ENCODE data around the gene CDKAL1.
"Not testable (repeated sequence)": the region's sequence is repeated elsewhere in the genome, so short reads cannot be mapped to it uniquely, and the experiment has no call there.

The CDKAL1 gene

GRCh38 chr6:20916086-20916485 lies 381.8 kb downstream of the CDKAL1 start:
- DNase-seq = no peak

- no peak for DNase-seq
These were observed 384.6 kb downstream of the CDKAL1 start for GRCh38 chr6:20918868-20919267.

DNA sequence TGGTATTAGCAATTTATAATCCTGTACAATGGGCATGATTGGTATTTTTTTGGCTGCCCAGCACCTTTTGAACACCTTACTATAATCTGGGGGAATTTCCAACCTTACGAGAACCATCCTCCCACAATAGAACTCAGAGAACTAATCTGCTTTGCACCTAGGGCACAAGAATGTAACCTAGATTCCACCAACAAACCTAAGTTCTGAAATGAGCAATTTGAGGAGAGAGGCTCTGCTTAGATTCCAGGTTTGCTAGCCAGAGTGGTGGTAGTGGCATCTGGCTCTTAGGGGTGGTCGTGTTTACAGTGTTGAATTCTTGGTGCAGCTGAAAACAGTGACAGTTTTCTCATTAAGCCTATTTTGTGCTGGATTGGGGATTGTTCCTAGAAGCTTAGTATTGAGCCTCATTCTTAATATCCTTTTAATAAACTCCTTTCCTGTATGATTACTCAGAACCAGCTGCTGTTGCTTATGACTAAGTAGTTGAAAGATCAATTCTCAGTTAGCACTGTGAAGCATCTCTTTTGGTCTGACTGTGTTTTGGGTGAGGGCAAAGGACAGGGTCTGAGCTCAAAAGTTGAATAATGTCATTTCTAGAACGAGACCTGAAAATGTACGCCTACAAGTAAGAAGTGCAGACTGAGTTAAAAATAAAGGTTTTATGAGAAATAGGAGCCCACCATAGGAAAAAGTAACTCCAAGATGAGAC lies 385.6 kb downstream of the CDKAL1 start:
- DNase-seq = no peak

- DNase-seq = no peak
These were observed 387.3 kb downstream of the CDKAL1 start for GRCh38 chr6:20921578-20921977.

DNA sequence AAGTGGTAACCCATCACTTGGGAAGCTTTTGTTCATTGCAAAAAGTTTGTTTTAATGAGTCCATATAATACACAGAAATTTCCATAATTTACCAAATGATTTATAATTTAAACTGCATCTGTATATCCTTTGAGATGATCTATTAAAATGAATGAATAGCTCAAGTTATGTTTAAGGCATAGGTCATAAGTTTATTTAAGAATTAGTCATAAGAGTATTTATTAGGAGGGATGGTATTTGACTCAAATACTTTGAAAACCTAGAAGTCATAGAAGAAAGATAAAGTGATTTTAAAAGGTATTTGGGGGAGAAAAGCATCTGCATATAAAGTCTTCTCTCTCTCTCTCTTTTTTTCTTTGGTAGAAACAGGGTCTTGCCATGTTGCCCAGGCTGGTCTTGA lies 388.5 kb downstream of the CDKAL1 start:
- DNase-seq = no peak

DNA sequence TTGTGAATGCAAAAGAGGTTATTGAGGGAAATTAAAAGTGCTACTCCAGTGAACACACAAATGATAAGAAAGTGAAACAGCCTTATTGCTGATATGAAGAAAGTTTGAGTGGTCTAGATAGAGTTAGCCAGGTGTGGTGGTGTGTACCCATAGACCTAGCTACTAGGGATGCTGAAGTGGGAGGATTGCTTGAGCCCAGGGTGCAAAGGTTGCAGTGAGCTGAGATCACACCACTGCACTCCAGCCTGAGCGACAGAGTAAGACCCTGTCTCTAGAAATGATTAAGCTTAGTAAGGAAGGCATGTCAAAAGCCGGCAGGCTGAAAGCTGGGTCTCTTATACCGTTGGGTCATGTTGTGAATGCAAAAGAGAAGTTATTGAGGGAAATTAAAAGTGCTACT lies 389.8 kb downstream of the CDKAL1 start:
- not testable (repeated sequence) for DNase-seq

DNA sequence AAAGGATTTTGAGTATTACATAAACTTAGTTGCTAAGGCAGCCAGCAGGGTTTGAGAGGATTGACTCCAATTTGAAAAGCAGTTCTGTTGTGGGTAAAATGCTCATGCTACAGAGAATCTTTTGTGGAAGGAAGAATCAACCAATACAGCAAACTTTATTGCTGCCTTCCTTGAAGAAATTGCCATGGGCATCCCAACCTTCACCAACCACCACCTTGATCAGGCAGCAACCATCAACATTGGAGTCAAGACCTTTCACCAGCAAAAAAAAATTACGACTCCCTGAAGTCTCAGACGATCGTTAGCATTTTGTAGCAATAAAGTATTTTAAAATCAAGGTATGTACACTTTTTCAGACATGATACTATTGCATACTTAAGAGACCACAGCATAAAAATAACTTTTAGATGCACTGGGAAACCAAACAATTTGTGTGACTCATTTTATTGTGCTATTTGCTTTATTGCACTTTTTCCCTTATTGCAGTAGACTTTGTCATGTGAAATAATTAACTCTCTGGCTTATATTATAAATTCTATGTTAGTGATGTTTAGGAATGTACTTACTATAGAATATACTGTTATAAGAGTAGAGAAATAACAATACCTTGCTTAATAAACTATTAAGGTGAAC lies 390.8 kb downstream of the CDKAL1 start:
- no peak for DNase-seq

DNA sequence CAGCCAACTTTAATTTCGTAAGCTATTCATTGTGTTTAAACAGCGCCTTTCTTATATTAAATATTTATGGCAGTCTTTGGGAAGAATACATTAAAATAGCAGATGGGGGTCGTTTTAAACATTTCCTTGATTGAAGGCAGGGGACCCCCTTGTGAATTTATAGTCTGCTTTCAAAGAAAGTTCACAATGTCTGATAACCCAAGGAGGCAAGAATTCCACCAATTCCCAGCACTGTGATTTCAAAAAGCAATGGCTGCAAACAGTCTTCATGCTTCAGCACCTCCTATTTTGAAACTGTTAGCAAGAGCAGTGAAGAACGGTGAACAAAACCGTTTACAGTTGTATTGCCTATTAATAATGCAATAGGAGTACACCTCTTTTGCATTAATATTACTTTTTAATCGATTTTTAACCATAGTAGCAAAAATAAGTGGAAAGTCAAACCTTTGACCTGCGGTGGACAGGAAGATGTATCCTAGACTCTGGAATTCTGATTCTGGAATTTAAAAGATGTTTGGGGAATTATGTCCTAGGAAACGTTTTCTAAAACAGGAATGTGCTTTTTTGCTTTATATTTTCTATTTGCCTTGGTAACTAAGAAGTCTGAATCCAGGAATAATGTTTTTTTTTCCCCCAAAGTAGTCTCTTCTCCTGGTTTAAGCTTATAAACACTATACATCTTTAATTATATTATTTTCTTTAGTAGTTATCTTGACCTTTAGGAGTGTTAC lies 393.0 kb downstream of the CDKAL1 start:
- DNase-seq = no peak

GRCh38 chr6:20929283-20929682 lies 395.0 kb downstream of the CDKAL1 start:
- DNase-seq = no peak

DNA sequence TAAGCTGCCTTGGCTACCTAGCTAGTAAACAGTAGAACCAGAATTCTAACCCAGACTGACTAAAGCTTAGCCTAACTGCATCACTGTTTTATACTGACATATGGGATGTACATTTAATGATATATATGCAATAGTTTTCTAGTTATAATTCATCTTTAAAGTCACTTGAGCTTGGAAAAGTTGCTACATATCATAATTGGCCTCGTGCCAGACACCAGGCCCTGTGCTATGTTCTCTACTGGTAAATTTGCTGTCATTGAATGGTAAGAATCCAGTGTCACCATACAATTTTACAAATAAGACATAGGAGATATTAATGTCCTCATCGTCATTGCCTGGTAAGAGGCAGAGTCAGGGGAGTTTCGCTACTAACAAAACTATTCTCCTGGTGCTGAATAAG lies 396.8 kb downstream of the CDKAL1 start:
- no peak for DNase-seq

GRCh38 chr6:20931772-20932171 lies 397.5 kb downstream of the CDKAL1 start:
- DNase-seq = no peak

DNA sequence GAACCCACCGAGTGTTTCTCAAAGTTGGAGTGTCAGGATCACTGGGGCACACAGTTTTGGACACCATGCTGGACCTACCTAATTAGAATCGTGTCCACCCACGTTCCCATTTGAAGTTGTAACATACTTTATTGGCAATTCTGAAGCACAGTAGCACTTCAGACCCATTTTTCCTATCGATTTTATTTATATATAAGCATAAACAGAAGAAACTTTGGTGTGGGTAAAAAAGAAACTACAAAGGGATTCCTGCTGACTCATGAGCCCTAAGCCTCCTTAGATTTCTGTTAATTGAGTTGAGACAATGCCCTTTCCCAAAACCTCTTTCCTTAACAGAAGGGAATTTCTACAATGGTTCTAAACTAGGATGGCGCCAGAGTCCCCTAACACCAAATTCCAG lies 398.0 kb downstream of the CDKAL1 start:
- no peak for DNase-seq

DNA sequence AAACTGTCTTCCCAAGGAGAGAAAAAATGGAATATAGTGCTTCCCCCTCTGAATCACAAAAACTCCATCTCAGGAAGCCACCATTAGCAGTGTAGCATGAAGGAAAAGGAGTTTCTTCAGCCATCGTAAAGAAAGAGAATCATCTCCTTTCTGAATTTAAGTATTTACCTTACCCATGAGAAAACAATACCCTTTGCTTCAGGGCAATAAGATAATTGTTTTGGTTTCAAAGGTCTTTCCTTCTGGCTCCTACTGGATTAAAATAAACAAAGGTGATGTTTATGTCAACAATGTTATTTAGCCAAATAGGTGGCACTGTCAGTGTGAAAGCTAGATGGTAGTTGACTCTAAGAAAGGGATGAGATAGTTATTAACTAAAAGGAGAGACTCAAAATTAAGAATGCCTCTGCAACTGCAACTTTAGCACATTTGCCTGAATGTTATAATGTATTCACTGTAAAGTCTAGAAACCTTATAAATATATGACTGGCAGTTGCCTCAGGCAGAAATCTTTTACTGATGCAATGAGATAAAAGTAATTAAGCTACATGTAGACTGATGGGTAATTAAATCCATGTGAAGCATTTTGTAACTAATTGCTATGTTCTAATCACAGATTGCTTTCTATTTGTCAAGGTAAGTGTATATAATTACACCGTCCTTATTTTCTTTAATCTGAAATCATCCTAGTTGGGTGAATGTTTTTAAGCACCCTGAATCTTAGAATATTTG lies 399.0 kb downstream of the CDKAL1 start:
- DNase-seq = no peak

DNA sequence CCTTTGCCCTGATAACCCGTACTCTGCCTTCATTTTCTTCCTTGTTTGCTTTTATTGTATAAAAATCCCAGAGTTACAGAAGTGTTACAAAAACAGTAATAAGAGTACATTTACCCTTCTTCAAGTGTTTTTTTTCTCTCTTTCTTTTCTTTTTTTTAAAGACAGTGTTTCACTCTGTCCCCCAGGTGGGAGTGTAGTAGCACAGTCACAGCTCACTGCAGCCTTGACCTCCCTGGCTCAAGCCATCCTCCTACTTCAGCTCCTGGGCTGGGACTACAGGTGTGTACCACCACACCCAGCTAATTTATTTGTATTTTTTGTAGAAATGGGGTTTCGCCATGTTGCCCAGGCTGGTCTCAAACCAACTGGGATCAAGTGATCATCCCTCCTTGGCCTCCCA lies 402.7 kb downstream of the CDKAL1 start:
- no peak for DNase-seq

DNA sequence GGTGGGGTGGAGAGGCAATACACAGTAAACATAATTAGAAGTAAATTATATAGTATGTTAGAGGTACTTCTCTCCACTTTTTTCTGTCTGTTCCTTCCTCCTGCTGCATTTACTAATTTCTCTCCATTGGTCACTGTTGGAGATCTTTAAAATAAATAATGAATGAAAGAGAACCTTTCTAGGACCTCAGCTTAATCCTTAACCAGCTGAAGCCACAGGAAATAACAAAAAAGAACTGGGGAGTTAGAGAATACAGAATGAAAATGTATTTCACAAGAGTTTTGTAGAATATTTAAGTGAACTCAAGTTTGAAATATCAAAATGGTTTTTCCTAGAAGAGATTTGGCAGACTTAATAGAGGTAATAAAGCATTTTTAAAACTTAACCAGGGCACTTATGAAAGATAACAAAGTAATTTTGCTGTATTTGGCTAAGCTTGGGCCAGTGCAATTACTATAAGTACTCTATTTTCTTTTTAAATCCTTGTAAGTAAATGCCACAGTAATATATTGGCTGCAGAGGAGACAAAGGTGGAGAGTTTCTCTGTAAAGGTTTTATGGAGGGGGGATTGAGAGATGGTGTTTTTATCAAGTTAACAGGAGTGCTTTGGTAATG lies 405.0 kb downstream of the CDKAL1 start:
- no peak for DNase-seq

GRCh38 chr6:20943040-20943627 lies 408.9 kb downstream of the CDKAL1 start:
- no peak for DNase-seq

- no peak for DNase-seq
These were observed 409.7 kb downstream of the CDKAL1 start for GRCh38 chr6:20943922-20944321.

GRCh38 chr6:20946022-20946421 lies 411.8 kb downstream of the CDKAL1 start:
- DNase-seq = no peak

DNA sequence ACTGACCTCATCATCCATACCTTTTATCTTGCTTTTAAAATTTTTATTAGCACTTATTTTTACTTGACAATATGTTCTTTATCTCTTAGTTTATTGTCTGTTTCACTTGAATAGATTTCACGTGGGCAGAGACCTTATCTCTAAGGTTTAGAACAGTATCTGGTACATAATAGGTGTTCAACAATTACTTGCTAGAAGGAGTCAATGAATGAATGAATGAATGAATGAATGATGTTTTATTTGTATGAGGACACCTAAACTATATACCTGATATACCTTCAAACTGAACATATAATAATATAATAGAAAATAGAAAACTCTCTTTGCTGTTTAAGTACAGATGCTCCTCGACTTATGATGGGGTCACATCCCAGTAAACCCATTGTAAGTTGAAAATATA lies 412.6 kb downstream of the CDKAL1 start:
- no peak for DNase-seq

- no peak for DNase-seq
These were observed 413.7 kb downstream of the CDKAL1 start for GRCh38 chr6:20947977-20948376.

- DNase-seq = no peak
These were observed 414.3 kb downstream of the CDKAL1 start for GRCh38 chr6:20948556-20948955.
